ENCODE data around the gene GATAD2B.

DNA sequence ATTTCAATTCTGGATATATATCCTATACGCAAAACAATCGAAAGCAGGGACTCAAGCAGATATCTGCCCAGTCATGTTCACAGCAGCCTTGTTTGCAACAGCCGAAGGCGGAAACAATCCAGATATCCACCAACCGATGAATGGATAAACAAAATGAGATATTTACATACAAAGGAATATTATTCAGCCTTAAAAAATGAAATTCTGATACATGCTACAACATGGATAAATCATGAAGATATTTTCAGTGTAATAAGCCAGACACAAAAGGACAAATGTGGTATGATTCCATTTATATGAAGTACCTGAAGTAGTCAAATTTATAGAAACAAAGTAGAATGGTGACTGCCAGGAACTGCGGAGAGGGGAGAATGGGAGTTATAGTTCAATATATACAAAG is 15.6 kb downstream of the GATAD2B start:
- TF ChIP-seq, protein P1, sequence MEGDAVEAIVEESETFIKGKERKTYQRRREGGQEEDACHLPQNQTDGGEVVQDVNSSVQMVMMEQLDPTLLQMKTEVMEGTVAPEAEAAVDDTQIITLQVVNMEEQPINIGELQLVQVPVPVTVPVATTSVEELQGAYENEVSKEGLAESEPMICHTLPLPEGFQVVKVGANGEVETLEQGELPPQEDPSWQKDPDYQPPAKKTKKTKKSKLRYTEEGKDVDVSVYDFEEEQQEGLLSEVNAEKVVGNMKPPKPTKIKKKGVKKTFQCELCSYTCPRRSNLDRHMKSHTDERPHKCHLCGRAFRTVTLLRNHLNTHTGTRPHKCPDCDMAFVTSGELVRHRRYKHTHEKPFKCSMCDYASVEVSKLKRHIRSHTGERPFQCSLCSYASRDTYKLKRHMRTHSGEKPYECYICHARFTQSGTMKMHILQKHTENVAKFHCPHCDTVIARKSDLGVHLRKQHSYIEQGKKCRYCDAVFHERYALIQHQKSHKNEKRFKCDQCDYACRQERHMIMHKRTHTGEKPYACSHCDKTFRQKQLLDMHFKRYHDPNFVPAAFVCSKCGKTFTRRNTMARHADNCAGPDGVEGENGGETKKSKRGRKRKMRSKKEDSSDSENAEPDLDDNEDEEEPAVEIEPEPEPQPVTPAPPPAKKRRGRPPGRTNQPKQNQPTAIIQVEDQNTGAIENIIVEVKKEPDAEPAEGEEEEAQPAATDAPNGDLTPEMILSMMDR (IDR thresholded peaks at IDR 0.05), result no peak
- no peak for TF ChIP-seq POLR2A (IDR thresholded peaks at IDR 0.05)

Measured in thyroid gland (tissue), 4 donors.